Endothelial cell of umbilical vein (primary cell): Measurements from ENCODE around the gene RMP24.

Experiments used
- BruUV-seq: library from RNA; stranded (reverse); fragments of 400-500 nt; replicated peaks from 2 replicates; lab custom pipeline; 2021; lab: Mats Ljungman, UMichigan
- CTCF ChIA-PET: fragments of 300-600, 350-600 bp; sonication (Branson Sonifier 250); formaldehyde crosslinking; loops from one replicate; lab custom pipeline; 2021; ENCODE audit warnings: antibody characterized with exemption, inconsistent platforms; lab: Charles Lee
- POLR2A ChIA-PET: fragments of 300-600, 350-600 bp; sonication (Branson Sonifier 250); formaldehyde crosslinking; loops from one replicate; lab custom pipeline; 2021; ENCODE audit warnings: antibody characterized with exemption, inconsistent platforms; lab: Charles Lee
- DNase-seq: peaks from one replicate; pipeline ENCODE4 v3.0.0-alpha.2; 2011; ENCODE audit warnings: low read depth, low spot score
- FAIRE-seq: peaks from 2 replicates; lab custom pipeline; 2011; peaks lifted over from hg19 to GRCh38; lab: Jason Lieb, UNC
- H2AFZ ChIP-seq: 2 replicates; pipeline ENCODE4 v1.6.0; 2012; ENCODE audit warnings: low read depth, low read length, control low read depth, inconsistent platforms
- H3K27ac ChIP-seq: 2 replicates; pipeline ENCODE4 v1.5.1; 2011; ENCODE audit warnings: low read depth, mild to moderate bottlenecking, control low read depth, low read length, moderate library complexity; ENCODE audit not compliant: insufficient read depth
- H3K27me3 ChIP-seq, 2 experiments: 2 replicates each; pipeline versions ENCODE4 v1.6.0 to v1.6.1; 2011; ENCODE audit warnings: low read length in 2 of 2, mixed read lengths in 1 of 2; ENCODE audit not compliant: control insufficient read depth in 2 of 2, insufficient read depth in 2 of 2
- H3K36me3 ChIP-seq, 2 experiments: 2 replicates in 1 of 2; 3 replicates in 1 of 2; pipeline ENCODE4 v1.5.1; 2011; ENCODE audit warnings: low read length in 2 of 2, mild to moderate bottlenecking in 1 of 2, moderate library complexity in 1 of 2; ENCODE audit not compliant: control insufficient read depth in 2 of 2, insufficient read depth in 2 of 2; ENCODE audit errors: extremely low read depth in 1 of 2
- H3K4me1 ChIP-seq: 3 replicates; pipeline ENCODE4 v1.5.1; 2011; ENCODE audit warnings: mild to moderate bottlenecking, low read length; ENCODE audit not compliant: control insufficient read depth, insufficient read depth; ENCODE audit errors: extremely low read depth
- H3K4me2 ChIP-seq: 2 replicates; pipeline ENCODE4 v1.6.1; 2011; ENCODE audit warnings: low read length, control low read depth, mixed read lengths; ENCODE audit not compliant: insufficient read depth
- H3K4me3 ChIP-seq, 3 experiments: fragments of 200-600 bp in 1 of 3; sonication (generic), shearing (Covaris generic) in 1 of 3; replicated peaks in 1 of 3; 2 replicates each; pipeline ENCODE4 v1.5.1; 2011 to 2016; ENCODE audit warnings: control low read depth in 3 of 3, low read length in 3 of 3, mild to moderate bottlenecking in 2 of 3, inconsistent platforms in 1 of 3, low read depth in 1 of 3, moderate library complexity in 1 of 3; ENCODE audit not compliant: insufficient read depth in 1 of 3
- H3K79me2 ChIP-seq: 2 replicates; pipeline ENCODE4 v1.6.0; 2012; ENCODE audit warnings: low read length, inconsistent platforms; ENCODE audit not compliant: control insufficient read depth, insufficient read depth
- H3K9ac ChIP-seq: replicated peaks from 2 replicates; pipeline ENCODE3; 2011; ENCODE audit warnings: low read length, control low read depth; ENCODE audit not compliant: insufficient read depth; ENCODE audit errors: extremely low read depth
- H3K9me1 ChIP-seq: replicated peaks from 3 replicates; pipeline ENCODE4 v1.6.0; 2011; ENCODE audit warnings: mild to moderate bottlenecking, low read length; ENCODE audit not compliant: control insufficient read depth, insufficient read depth; ENCODE audit errors: extremely low read depth
- H3K9me3 ChIP-seq: replicated peaks from 2 replicates; pipeline ENCODE4 v1.5.1; 2012; ENCODE audit warnings: low read length, inconsistent platforms; ENCODE audit not compliant: control insufficient read depth, insufficient read depth
- H4K20me1 ChIP-seq: replicated peaks from 2 replicates; pipeline ENCODE3; 2011; ENCODE audit warnings: mild to moderate bottlenecking, low read length; ENCODE audit not compliant: control insufficient read depth, insufficient read depth; ENCODE audit errors: extremely low read depth
- CTCF ChIP-seq, 2 donors: IDR thresholded peaks; 1 replicate in 1 of 2; 2 replicates in 1 of 2; pipeline ENCODE4 v1.5.1; 2011; ENCODE audit warnings: low read length in 2 of 2, mild to moderate bottlenecking in 2 of 2, moderate library complexity in 2 of 2, control low read depth in 1 of 2, inconsistent platforms in 1 of 2, low read depth in 1 of 2; ENCODE audit not compliant: insufficient read depth in 1 of 2; ENCODE audit errors: extremely low read depth in 1 of 2
- EZH2 ChIP-seq: IDR thresholded peaks from 2 replicates; pipeline ENCODE4 v1.6.1; 2012; ENCODE audit warnings: borderline replicate concordance, low read depth, mild to moderate bottlenecking, moderate library complexity, low read length, inconsistent platforms; ENCODE audit not compliant: severe bottlenecking
- FOS ChIP-seq: IDR thresholded peaks from 2 replicates; pipeline ENCODE4 v1.6.1; 2011; ENCODE audit warnings: mild to moderate bottlenecking, low read length, moderate library complexity, borderline replicate concordance; ENCODE audit not compliant: insufficient read depth
- GATA2 ChIP-seq: IDR thresholded peaks from 2 replicates; pipeline ENCODE4 v1.7.0; 2011; ENCODE audit warnings: low read depth, mild to moderate bottlenecking, moderate library complexity, mixed read lengths, low read length; ENCODE audit not compliant: insufficient read length, insufficient read depth
- JUN ChIP-seq: IDR thresholded peaks from 2 replicates; pipeline ENCODE4 v1.6.1; 2011; ENCODE audit warnings: borderline replicate concordance, low read depth; ENCODE audit not compliant: insufficient read length, insufficient read depth
- MAX ChIP-seq: IDR thresholded peaks from 2 replicates; pipeline ENCODE4 v1.6.1; 2011; ENCODE audit not compliant: insufficient read depth, insufficient read length
- MYC ChIP-seq: IDR thresholded peaks from one replicate; pipeline ENCODE4 v1.6.1; 2011; ENCODE audit warnings: mild to moderate bottlenecking, low read depth, low read length
- POLR2A ChIP-seq: IDR thresholded peaks from 2 replicates; pipeline ENCODE4 v1.6.1; 2012; ENCODE audit warnings: low read depth, mild to moderate bottlenecking, control low read depth, low read length
- POLR2AphosphoS5 ChIP-seq: IDR thresholded peaks from 2 replicates; pipeline ENCODE4 v1.6.1; 2012; ENCODE audit warnings: low read depth, mild to moderate bottlenecking, control low read depth, low read length, moderate library complexity; ENCODE audit not compliant: insufficient read depth
- dilution Hi-C: fragments of 300-500 bp; cut with MboI; formaldehyde crosslinking; loops from one replicate; pipeline ENCODE4 v1.15.0; 2019; ENCODE audit warnings: low sequenced_read_pairs; ENCODE audit not compliant: extremely low pct_ligation_motif_present
- intact Hi-C: fragments of 100-400 bp; cut with micrococcal nuclease; formaldehyde crosslinking; loops from one replicate; pipeline ENCODE4 v1.10.0; 2022

Gene RMP24

GRCh38 chr18:36020174-36020711, 47.8 kb downstream of the RMP24 start:
- dilution Hi-C loops, result no loop called here
- DNase-seq, result no peak
- Histone ChIP-seq H3K4me2 (no peak overlapping the region), H3K9ac (no peak overlapping the region), H3K9me3 (no peaks in the 10 kb centered on the region), H3K79me2 (no peaks in the 10 kb centered on the region), H4K20me1 (no peaks in the 10 kb centered on the region), H2AFZ (no peak overlapping the region), H3K36me3 (no peaks in the 10 kb centered on the region), H3K27ac (no peak overlapping the region), H3K27me3 (no peaks in the 10 kb centered on the region), H3K4me3 (no peak overlapping the region), H3K9me1 (no peaks in the 10 kb centered on the region), H3K4me1 (no peaks in the 10 kb centered on the region)
- FAIRE-seq, result no peak
- CTCF ChIA-PET, result interaction anchor here (1.5 to 4.5 kb wide), 4 partner anchors 13 to 262 kb away, joined by 3 to 109 read pairs (median 8); partner anchors contain the start of gene RPRD1A
- POLR2A ChIA-PET, result no interaction called here
- no peak for TF ChIP-seq JUN
- no peak for TF ChIP-seq GATA2
- TF ChIP-seq EZH2, result no peak
- no peak for TF ChIP-seq FOS
- TF ChIP-seq POLR2AphosphoS5, result no peak
- no peak for TF ChIP-seq CTCF (IDR thresholded peaks at IDR 0.05; ENCODE audit: extremely low read depth in 1 of 2, insufficient read depth in 1 of 2, low read depth in 1 of 2, low read length in 2 of 2)
- TF ChIP-seq MYC, result no peak
- no peak for TF ChIP-seq POLR2A
- TF ChIP-seq MAX, result no peak
- no TSS peak for BruUV-seq
- intact Hi-C loops, result loop anchor here (10.0 kb wide), 1 partner anchor 735 kb away; no protein-coding TSS in a partner anchor
